HCEC 1CT (cell line): Measurements from ENCODE around the gene MT2A.
"Not testable (repeated sequence)": the region's sequence is repeated elsewhere in the genome, so short reads cannot be mapped to it uniquely, and the experiment has no call there.

Experiments
- DNase-seq: peaks from one replicate; pipeline ENCODE4 v3.0.0-alpha.2; 2017

The MT2A gene

GRCh38 chr16:56608043-56608875, at the start of gene MT2A:
Gene MT2A, plus strand, starts transcription at chr16:56608584. Its CDS starts 72 bp downstream, at chr16:56608656.
- DNase-seq, result peak; percentile 100

GRCh38 chr16:56559109-56559508, 49.3 kb upstream of the MT2A start:
- no peak for DNase-seq

- DNase-seq, result no peak
These were observed 47.9 kb upstream of the MT2A start for GRCh38 chr16:56560447-56560846.

GRCh38 chr16:56561126-56561525, 47.3 kb upstream of the MT2A start:
- DNase-seq, result no peak

- no peak for DNase-seq
These were observed 43.4 kb upstream of the MT2A start, which contains the start of gene MT4 for GRCh38 chr16:56564793-56565477. Gene MT4, plus strand, starts transcription at chr16:56565073. Its CDS starts 56 bp downstream, at chr16:56565129.

GRCh38 chr16:56569971-56570370, 38.4 kb upstream of the MT2A start:
- DNase-seq, result no peak

GRCh38 chr16:56571525-56571924, 36.9 kb upstream of the MT2A start:
- no peak for DNase-seq

- DNase-seq, result no peak
These were observed 33.8 kb upstream of the MT2A start for GRCh38 chr16:56574625-56575024.

- peak; percentile 58 for DNase-seq
These were observed 31.6 kb upstream of the MT2A start for GRCh38 chr16:56576585-56577299.

- DNase-seq, result no peak
These were observed 31.1 kb upstream of the MT2A start for GRCh38 chr16:56577300-56577625.

GRCh38 chr16:56580391-56581048, 27.9 kb upstream of the MT2A start:
- no peak for DNase-seq

GRCh38 chr16:56582911-56583310, 25.5 kb upstream of the MT2A start:
- not testable (repeated sequence) for DNase-seq

GRCh38 chr16:56583351-56584168, 24.8 kb upstream of the MT2A start:
- DNase-seq, result no peak

GRCh38 chr16:56584276-56584675, 24.1 kb upstream of the MT2A start:
- no peak for DNase-seq

- no peak for DNase-seq
These were observed 19.6 kb upstream of the MT2A start for GRCh38 chr16:56588781-56589140.

GRCh38 chr16:56589141-56590039, 19.0 kb upstream of the MT2A start, which contains the start of gene MT3:
Gene MT3, plus strand, starts transcription at chr16:56589528. Its CDS starts 63 bp downstream, at chr16:56589591.
- no peak for DNase-seq

- no peak for DNase-seq
These were observed 16.9 kb upstream of the MT2A start for GRCh38 chr16:56591377-56592060.

GRCh38 chr16:56593573-56594291, 14.7 kb upstream of the MT2A start:
- DNase-seq, result no peak

GRCh38 chr16:56594292-56594619, 14.1 kb upstream of the MT2A start:
- no peak for DNase-seq
